ENCODE results near the gene CCDC32. TPM values are rescaled to one million over a fixed set of nuclear protein-coding genes. Genes with fewer than 3 reads are reported as not detected.

CCDC32 gene
- total RNA-seq, 6 donors from 2014 or later, result 17.1 to 56.9 (median 24.1) TPM

GRCh38 chr15:40562691-40563090, 2.2 kb downstream of the CCDC32 start:
- TF ChIP-seq CTCF (IDR thresholded peaks at IDR 0.05), result no peak
- no peak for TF ChIP-seq POLR2AphosphoS5 (IDR thresholded peaks at IDR 0.05)
- no peak for TF ChIP-seq POLR2A (IDR thresholded peaks at IDR 0.05)
- no peak for TF ChIP-seq EP300 (IDR thresholded peaks at IDR 0.05)
- H3K36me3 ChIP-seq, result peaks cover 0 to 20% (median 0%) of the 10 kb centered on the region in 4 donors
- H3K9me3 ChIP-seq, result no peaks in the 10 kb centered on the region
- H3K27ac ChIP-seq, result no peak overlapping the region
- peaks cover 0 to 4% (median 0%) of the 10 kb centered on the region in 4 donors for H3K27me3 ChIP-seq
- H3K4me1 ChIP-seq, result peaks cover 8 to 24% (median 15%) of the 10 kb centered on the region in 4 donors
- 85 to 98% methylated on average over 2 of the region's 2 CpGs for WGBS, 2 donors
- no peak overlapping the region for H3K4me3 ChIP-seq
- no peak for ATAC-seq (ENCODE audit: low FRiP score in 2 of 2)
- no peak for DNase-seq

GRCh38 chr15:40558952-40559742, 5.7 kb downstream of the CCDC32 start:
- H3K27me3 ChIP-seq, result no peaks in the 10 kb centered on the region
- ATAC-seq (ENCODE audit: low FRiP score in 2 of 2), result no peak
- H3K36me3 ChIP-seq, result peaks cover 0 to 52% (median 20%) of the 10 kb centered on the region in 4 donors
- peaks cover 6 to 17% (median 11%) of the 10 kb centered on the region in 4 donors for H3K4me1 ChIP-seq
- DNase-seq, result no peak
- no peak overlapping the region for H3K27ac ChIP-seq
- no peaks in the 10 kb centered on the region for H3K9me3 ChIP-seq
- 84 to 97% methylated on average over 6 of the region's 6 CpGs for WGBS, 2 donors
- H3K4me3 ChIP-seq, result no peak overlapping the region
- TF ChIP-seq POLR2A (IDR thresholded peaks at IDR 0.05) (no peak), POLR2AphosphoS5 (IDR thresholded peaks at IDR 0.05) (no peak), EP300 (IDR thresholded peaks at IDR 0.05) (no peak), CTCF (IDR thresholded peaks at IDR 0.05) (no peak)

- peaks cover 0 to 58% (median 31%) of the 10 kb centered on the region in 4 donors for H3K36me3 ChIP-seq
- no peak for TF ChIP-seq EP300 (IDR thresholded peaks at IDR 0.05)
- no peak for TF ChIP-seq CTCF (IDR thresholded peaks at IDR 0.05)
- TF ChIP-seq POLR2A (IDR thresholded peaks at IDR 0.05), result no peak
- TF ChIP-seq POLR2AphosphoS5 (IDR thresholded peaks at IDR 0.05), result no peak
- no peaks in the 10 kb centered on the region for H3K9me3 ChIP-seq
- no peak overlapping the region for H3K4me3 ChIP-seq
- ATAC-seq (ENCODE audit: low FRiP score in 2 of 2) (no peak), DNase-seq (no peak)
- 96 to 100% methylated on average over 2 of the region's 2 CpGs for WGBS, 2 donors
- no peak overlapping the region for H3K27ac ChIP-seq
- H3K4me1 ChIP-seq, result no peaks in the 10 kb centered on the region
- H3K27me3 ChIP-seq, result no peaks in the 10 kb centered on the region
Measured at GRCh38 chr15:40555876-40556275, 9.0 kb downstream of the CCDC32 start.

GRCh38 chr15:40554161-40554525, 10.7 kb downstream of the CCDC32 start:
- DNase-seq (no peak), ATAC-seq (ENCODE audit: low FRiP score in 2 of 2) (no peak)
- Histone ChIP-seq H3K36me3 (peaks cover 0 to 61% (median 31%) of the 10 kb centered on the region in 4 donors), H3K9me3 (no peaks in the 10 kb centered on the region), H3K27me3 (no peaks in the 10 kb centered on the region), H3K4me1 (peaks cover 0 to 4% (median 0%) of the 10 kb centered on the region in 4 donors), H3K27ac (no peak overlapping the region), H3K4me3 (no peak overlapping the region)
- WGBS, 2 donors, result 61 to 74% methylated on average over 4 of the region's 4 CpGs
- TF ChIP-seq POLR2A (IDR thresholded peaks at IDR 0.05), result no peak
- TF ChIP-seq CTCF (IDR thresholded peaks at IDR 0.05), result no peak
- no peak for TF ChIP-seq EP300 (IDR thresholded peaks at IDR 0.05)
- no peak for TF ChIP-seq POLR2AphosphoS5 (IDR thresholded peaks at IDR 0.05)
